Measurements from ENCODE around the gene ESCO1.

DNA sequence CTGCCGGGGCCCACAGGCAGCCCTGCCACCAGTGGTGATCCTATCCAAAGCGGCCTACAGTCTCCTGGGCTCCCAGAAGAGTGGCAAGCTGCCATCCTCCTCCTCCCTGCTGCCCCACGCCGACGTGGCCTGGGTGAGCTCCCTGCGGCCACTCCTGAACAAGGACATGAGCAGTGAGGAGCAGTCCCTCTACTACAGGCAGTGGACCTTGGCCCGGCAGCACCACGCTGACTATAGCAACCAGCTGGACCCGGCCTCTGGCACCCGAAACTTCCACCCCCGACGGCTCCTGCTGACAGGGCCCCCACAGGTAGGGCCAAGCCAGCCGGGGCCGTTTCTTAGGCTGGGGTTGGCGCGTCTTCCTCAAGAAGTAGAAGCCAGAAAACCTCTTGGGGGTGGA lies 100.5 kb downstream of the ESCO1 start:
- TF ChIP-seq, protein P1, sequence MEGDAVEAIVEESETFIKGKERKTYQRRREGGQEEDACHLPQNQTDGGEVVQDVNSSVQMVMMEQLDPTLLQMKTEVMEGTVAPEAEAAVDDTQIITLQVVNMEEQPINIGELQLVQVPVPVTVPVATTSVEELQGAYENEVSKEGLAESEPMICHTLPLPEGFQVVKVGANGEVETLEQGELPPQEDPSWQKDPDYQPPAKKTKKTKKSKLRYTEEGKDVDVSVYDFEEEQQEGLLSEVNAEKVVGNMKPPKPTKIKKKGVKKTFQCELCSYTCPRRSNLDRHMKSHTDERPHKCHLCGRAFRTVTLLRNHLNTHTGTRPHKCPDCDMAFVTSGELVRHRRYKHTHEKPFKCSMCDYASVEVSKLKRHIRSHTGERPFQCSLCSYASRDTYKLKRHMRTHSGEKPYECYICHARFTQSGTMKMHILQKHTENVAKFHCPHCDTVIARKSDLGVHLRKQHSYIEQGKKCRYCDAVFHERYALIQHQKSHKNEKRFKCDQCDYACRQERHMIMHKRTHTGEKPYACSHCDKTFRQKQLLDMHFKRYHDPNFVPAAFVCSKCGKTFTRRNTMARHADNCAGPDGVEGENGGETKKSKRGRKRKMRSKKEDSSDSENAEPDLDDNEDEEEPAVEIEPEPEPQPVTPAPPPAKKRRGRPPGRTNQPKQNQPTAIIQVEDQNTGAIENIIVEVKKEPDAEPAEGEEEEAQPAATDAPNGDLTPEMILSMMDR (IDR thresholded peaks at IDR 0.05) = no peak
- no peak for TF ChIP-seq POLR2A (IDR thresholded peaks at IDR 0.05)

All from adrenal gland (tissue), 5 donors.